Gastroesophageal sphincter (tissue), 4 donors: ENCODE measurements around the gene EEF2K. TPM values are rescaled to one million over a fixed set of nuclear protein-coding genes. Genes with fewer than 3 reads are reported as not detected.

ENCODE experiments used
- ATAC-seq: fragments of 150-250 bp; one replicate; pipeline ENCODE4 v1.9.1; 2016; ENCODE audit warnings: mild to moderate bottlenecking, moderate library complexity
- H3K27ac ChIP-seq, 4 donors: fragments of 200-600 bp; sonication (generic) in 3 of 4; 1 replicate in 3 of 4; 2 replicates in 1 of 4; pipeline ENCODE4 v1.5.1; 2016 to 2019
- H3K27me3 ChIP-seq: fragments of 200-600 bp; sonication (generic); one replicate; pipeline ENCODE4 v1.5.1; 2019
- H3K36me3 ChIP-seq, 2 donors: fragments of 200-600 bp; sonication (generic); one replicate each; pipeline ENCODE4 v1.5.1; 2019; ENCODE audit warnings: control low read depth in 1 of 2
- H3K4me1 ChIP-seq, 3 donors: fragments of 200-600 bp; sonication (generic); 1 replicate in 2 of 3; 2 replicates in 1 of 3; pipeline ENCODE4 v1.5.1; 2016 to 2019; ENCODE audit warnings: control low read depth in 2 of 3
- H3K4me3 ChIP-seq, 2 donors: fragments of 200-600 bp; sonication (generic); one replicate each; pipeline ENCODE4 v1.5.1; 2019; ENCODE audit warnings: mild to moderate bottlenecking in 1 of 2, moderate library complexity in 1 of 2
- H3K9me3 ChIP-seq, 3 donors: fragments of 200-600 bp; sonication (generic); one replicate each; pipeline ENCODE4 v1.5.1; 2017 to 2019; ENCODE audit warnings: control low read depth in 2 of 3
- EP300 ChIP-seq: sonication (generic); formaldehyde crosslinking; IDR thresholded peaks from one replicate; pipeline ENCODE4 v1.6.1; 2017; ENCODE audit warnings: antibody characterized with exemption, mild to moderate bottlenecking
- POLR2A ChIP-seq, 2 donors: fragments of 450-650 bp; IDR thresholded peaks; one replicate each; pipeline ENCODE4 v1.6.1; 2017; ENCODE audit warnings: antibody characterized with exemption in 2 of 2, mild to moderate bottlenecking in 2 of 2, moderate library complexity in 1 of 2
- POLR2AphosphoS5 ChIP-seq: sonication (generic); formaldehyde crosslinking; IDR thresholded peaks from one replicate; pipeline ENCODE4 v1.6.1; 2017; ENCODE audit warnings: antibody characterized with exemption
- WGBS, 2 donors: methylation state at CpG; one replicate each; pipeline ENCODE4 v1.1.5; 2018; ENCODE audit warnings: low coverage in 1 of 2; 5-methylcytosine and 5-hydroxymethylcytosine counted together
- total RNA-seq, 4 donors: library from RNA; depleted of rRNA; stranded (reverse); fragments of >200 nt; gene quantifications; one replicate each; pipeline ENCODE4 v1.1.0, GENCODE V29; 2016
- TF ChIP-seq, protein P1 (sequence below), 4 experiments: fragments of 200-600 bp in 2 of 4; fragments of 450-650 bp in 2 of 4; sonication (generic) in 1 of 4; IDR thresholded peaks; one replicate each; pipeline ENCODE4 v1.5.1; 2017 to 2019; ENCODE audit warnings: antibody characterized with exemption in 4 of 4, mild to moderate bottlenecking in 2 of 4, moderate library complexity in 2 of 4

The EEF2K gene
- total RNA-seq, 4 donors from 2014 or later = 31.3 to 38.9 (median 34.8) TPM

DNA sequence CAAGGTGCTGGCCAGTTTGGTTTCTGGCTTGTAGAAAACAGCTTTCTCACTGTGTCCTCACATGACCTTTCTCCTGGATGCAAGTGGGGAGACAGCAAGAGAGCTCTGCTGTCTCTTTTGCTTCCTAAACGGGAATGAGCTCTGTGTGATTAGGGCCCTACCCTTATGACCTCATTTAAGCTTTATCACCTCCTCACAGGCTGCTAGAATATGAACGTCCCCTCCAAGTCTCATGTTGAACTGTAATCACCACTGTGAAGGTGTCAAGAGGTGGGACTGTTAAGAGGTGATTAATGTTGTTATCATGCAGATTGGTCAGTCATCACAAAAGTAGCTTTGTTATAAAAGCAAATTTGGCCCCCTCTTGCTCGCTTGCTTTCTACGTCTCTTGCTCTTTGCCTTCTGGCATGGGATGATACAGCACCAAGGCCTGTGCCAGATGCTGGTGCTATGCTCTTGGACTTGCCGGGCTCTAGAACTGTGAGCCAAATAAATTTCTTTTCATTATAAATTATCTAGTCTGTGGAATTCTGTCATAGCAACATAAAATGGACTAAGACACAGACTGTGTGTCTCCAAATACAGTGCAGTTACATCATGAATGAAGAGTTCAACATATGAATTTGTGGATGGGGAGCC is 76.3 kb downstream of the EEF2K start:
- Histone ChIP-seq H3K27ac (no peak overlapping the region), H3K4me1 (no peaks in the 10 kb centered on the region), H3K9me3 (no peaks in the 10 kb centered on the region), H3K36me3 (peaks cover 0 to 95% of the 10 kb centered on the region in 2 donors), H3K4me3 (no peak overlapping the region), H3K27me3 (no peaks in the 10 kb centered on the region)
- 83 to 90% methylated on average over 4 of the region's 5 CpGs for WGBS, 2 donors
- TF ChIP-seq POLR2A (IDR thresholded peaks at IDR 0.05) (no peak), EP300 (no peak), POLR2AphosphoS5 (no peak)
- TF ChIP-seq, protein P1, sequence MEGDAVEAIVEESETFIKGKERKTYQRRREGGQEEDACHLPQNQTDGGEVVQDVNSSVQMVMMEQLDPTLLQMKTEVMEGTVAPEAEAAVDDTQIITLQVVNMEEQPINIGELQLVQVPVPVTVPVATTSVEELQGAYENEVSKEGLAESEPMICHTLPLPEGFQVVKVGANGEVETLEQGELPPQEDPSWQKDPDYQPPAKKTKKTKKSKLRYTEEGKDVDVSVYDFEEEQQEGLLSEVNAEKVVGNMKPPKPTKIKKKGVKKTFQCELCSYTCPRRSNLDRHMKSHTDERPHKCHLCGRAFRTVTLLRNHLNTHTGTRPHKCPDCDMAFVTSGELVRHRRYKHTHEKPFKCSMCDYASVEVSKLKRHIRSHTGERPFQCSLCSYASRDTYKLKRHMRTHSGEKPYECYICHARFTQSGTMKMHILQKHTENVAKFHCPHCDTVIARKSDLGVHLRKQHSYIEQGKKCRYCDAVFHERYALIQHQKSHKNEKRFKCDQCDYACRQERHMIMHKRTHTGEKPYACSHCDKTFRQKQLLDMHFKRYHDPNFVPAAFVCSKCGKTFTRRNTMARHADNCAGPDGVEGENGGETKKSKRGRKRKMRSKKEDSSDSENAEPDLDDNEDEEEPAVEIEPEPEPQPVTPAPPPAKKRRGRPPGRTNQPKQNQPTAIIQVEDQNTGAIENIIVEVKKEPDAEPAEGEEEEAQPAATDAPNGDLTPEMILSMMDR (IDR thresholded peaks at IDR 0.05) = no peak
- no peak for ATAC-seq

DNA sequence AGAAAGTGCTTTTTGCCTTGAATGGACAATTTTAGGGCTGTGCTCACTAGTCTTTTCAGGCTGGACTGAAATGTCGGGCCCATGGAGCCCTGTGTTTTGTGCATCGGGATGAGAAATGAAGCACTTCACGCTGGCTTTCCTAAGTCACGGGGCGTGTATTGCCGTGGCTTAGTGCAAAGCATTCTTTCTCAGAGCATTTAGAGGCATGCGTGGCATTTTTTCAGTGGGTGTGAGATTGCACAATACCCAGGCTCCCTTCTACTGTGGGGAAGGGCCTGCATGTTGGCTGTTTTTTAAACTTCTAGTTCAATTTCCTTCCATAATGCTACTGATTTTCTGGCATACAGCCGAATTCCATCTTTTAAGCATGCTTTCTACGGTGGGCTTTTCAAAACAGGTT is 78.6 kb downstream of the EEF2K start:
- Histone ChIP-seq H3K36me3 (peaks cover 0 to 73% of the 10 kb centered on the region in 2 donors), H3K4me3 (no peak overlapping the region), H3K9me3 (no peaks in the 10 kb centered on the region), H3K4me1 (no peaks in the 10 kb centered on the region), H3K27ac (no peak overlapping the region), H3K27me3 (no peaks in the 10 kb centered on the region)
- no peak for ATAC-seq
- TF ChIP-seq, protein P1 (IDR thresholded peaks at IDR 0.05) = no peak
- TF ChIP-seq EP300 = no peak
- no peak for TF ChIP-seq POLR2AphosphoS5
- no peak for TF ChIP-seq POLR2A (IDR thresholded peaks at IDR 0.05)
- WGBS, 2 donors = 88% methylated on average over 9 of the region's 9 CpGs; no CpG with 5 or more reads in 1 of the 2 donors

DNA sequence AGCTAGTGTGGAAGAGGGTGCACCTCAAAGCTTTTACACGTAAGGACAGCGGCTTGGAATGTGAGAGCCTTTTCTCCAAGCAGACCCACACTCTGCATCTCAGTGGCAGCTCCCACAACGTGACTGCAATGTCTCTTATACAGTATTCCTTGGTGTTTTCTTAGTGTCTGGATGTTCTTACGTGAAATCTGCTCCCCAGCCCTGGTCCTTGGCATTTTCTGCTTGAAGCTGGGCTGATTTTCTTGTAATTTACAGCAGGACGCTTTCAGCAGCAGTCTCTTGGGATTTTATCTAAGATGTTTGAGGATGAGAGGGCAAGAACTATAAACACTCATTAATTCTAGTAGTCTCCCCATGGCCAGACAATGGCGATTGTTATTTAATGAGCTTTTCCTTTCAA is 79.0 kb downstream of the EEF2K start:
- WGBS, 2 donors = 61 to 80% methylated on average over 4 to 6 of the region's 6 CpGs
- H3K4me1 ChIP-seq = no peaks in the 10 kb centered on the region
- no peak for ATAC-seq
- no peak overlapping the region for H3K4me3 ChIP-seq
- TF ChIP-seq, protein P1 (IDR thresholded peaks at IDR 0.05) = no peak
- no peak for TF ChIP-seq POLR2AphosphoS5
- TF ChIP-seq POLR2A (IDR thresholded peaks at IDR 0.05) = no peak
- no peak for TF ChIP-seq EP300
- no peaks in the 10 kb centered on the region for H3K9me3 ChIP-seq
- no peak overlapping the region for H3K27ac ChIP-seq
- no peaks in the 10 kb centered on the region for H3K27me3 ChIP-seq
- H3K36me3 ChIP-seq = peaks cover 0 to 69% of the 10 kb centered on the region in 2 donors

DNA sequence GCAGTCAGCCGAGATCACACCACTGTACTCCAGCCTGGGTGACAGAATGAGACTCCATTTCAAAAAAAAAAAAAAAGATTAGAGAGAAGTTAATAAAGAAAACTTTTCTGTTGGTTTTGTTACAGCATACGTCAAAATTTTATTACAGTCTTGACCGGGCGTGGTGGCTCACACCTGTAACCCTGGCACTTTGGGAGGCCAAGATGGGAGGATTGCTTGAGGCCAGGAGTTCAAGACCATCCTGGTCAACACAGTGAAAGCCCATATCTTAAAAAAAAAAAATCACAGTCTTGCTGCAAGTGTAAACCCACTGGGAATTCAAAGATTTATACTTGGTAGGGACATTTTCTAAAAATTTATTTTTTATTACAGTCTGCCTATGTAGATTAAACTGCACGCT is 84.9 kb downstream of the EEF2K start:
- no peak overlapping the region for H3K4me3 ChIP-seq
- peaks cover 0 to 9% of the 10 kb centered on the region in 2 donors for H3K36me3 ChIP-seq
- ATAC-seq = no peak
- 83 to 96% methylated on average over 4 of the region's 5 CpGs for WGBS, 2 donors
- TF ChIP-seq, protein P1 (IDR thresholded peaks at IDR 0.05) = no peak
- TF ChIP-seq POLR2A (IDR thresholded peaks at IDR 0.05) = no peak
- no peak for TF ChIP-seq POLR2AphosphoS5
- TF ChIP-seq EP300 = no peak
- no peaks in the 10 kb centered on the region for H3K27me3 ChIP-seq
- no peaks in the 10 kb centered on the region for H3K9me3 ChIP-seq
- H3K4me1 ChIP-seq = peaks cover 0 to under 1% (median 0%) of the 10 kb centered on the region in 3 donors
- no peak overlapping the region for H3K27ac ChIP-seq

DNA sequence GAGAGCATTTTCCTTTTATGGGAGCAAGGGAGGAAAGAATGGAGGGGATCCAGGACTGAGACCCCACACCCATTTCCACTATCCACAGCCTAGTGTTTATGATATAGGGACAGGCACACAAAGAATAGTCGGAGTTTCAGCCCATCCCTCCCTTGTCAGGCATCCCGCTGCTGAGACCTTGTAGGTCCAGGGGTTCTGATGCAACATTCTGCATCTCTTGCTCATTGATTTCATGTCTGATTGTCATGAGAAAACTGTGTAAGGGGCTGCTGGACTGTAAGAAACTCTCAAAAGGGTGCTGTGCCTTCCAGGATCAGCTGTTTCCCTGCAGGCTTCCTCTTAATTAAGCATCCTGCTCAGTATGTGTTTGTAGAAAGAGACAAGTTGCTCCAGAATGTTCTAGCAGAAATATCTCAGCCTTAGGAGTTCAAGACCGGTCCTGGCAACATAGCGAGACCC is 85.8 kb downstream of the EEF2K start:
- no peak for ATAC-seq
- H3K9me3 ChIP-seq = no peaks in the 10 kb centered on the region
- no peak overlapping the region for H3K27ac ChIP-seq
- H3K27me3 ChIP-seq = no peaks in the 10 kb centered on the region
- TF ChIP-seq EP300 (no peak), POLR2A (IDR thresholded peaks at IDR 0.05) (no peak), POLR2AphosphoS5 (no peak)
- TF ChIP-seq, protein P1 (IDR thresholded peaks at IDR 0.05) = no peak
- WGBS, 2 donors = 50 to 55% methylated on average over 2 to 4 of the region's 4 CpGs
- no peak overlapping the region for H3K4me3 ChIP-seq
- H3K36me3 ChIP-seq = peaks cover 0 to under 1% of the 10 kb centered on the region in 2 donors
- peaks cover 0 to 8% (median 0%) of the 10 kb centered on the region in 3 donors for H3K4me1 ChIP-seq
